Measurements from ENCODE around the gene NEIL1. TPM values are rescaled to one million over a fixed set of nuclear protein-coding genes. Genes with fewer than 3 reads are reported as not detected.

The NEIL1 gene
- total and polyA plus RNA-seq, 2 donors (not counting 1 experiment from before 2014, with no cell fraction given), result 0.68 to 6.3 TPM

DNA sequence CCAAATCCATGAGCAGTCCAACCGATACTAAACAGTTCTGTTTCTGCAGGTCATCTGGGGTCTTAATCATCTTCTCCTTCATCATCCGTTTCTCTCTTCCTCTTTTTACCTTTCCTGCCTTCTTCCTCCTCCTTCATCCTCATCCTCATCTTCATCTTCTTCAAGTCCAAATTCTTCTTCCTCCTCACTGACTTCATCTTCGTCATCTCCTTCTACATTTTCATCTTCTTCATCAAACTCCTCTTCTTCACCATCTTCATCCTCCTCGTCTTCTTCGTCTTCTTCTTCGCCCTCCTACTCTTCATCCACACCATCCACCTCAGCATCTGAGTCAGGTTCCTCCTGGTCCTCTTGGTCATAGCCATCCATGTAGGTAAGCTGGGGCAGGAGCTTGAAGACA is 25.1 kb upstream of the NEIL1 start:
- H3K4me2 ChIP-seq (ENCODE audit: extremely low read depth, insufficient read depth, low read length), result no peak overlapping the region
- H2AFZ ChIP-seq (ENCODE audit: low read length), result no peak overlapping the region
- no peak for TF ChIP-seq EZH2 (IDR thresholded peaks at IDR 0.05; ENCODE audit: low read length, missing control alignments)
- TF ChIP-seq, protein P1, sequence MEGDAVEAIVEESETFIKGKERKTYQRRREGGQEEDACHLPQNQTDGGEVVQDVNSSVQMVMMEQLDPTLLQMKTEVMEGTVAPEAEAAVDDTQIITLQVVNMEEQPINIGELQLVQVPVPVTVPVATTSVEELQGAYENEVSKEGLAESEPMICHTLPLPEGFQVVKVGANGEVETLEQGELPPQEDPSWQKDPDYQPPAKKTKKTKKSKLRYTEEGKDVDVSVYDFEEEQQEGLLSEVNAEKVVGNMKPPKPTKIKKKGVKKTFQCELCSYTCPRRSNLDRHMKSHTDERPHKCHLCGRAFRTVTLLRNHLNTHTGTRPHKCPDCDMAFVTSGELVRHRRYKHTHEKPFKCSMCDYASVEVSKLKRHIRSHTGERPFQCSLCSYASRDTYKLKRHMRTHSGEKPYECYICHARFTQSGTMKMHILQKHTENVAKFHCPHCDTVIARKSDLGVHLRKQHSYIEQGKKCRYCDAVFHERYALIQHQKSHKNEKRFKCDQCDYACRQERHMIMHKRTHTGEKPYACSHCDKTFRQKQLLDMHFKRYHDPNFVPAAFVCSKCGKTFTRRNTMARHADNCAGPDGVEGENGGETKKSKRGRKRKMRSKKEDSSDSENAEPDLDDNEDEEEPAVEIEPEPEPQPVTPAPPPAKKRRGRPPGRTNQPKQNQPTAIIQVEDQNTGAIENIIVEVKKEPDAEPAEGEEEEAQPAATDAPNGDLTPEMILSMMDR (conservative IDR thresholded peaks at IDR 0.05 in 1 of 2, IDR thresholded peaks at IDR 0.05 in 1 of 2; ENCODE audit: low read depth in 1 of 2, low read length in 2 of 2), result no peak
- no peaks in the 10 kb centered on the region for H3K36me3 ChIP-seq (ENCODE audit: control insufficient read depth, insufficient read depth, low read length)
- H4K20me1 ChIP-seq (ENCODE audit: control insufficient read depth, extremely low read depth, insufficient read depth, low read length), result no peaks in the 10 kb centered on the region
- H3K27ac ChIP-seq (ENCODE audit: insufficient read depth, low read length), result no peak overlapping the region
- peaks cover 7% of the 10 kb centered on the region for H3K27me3 ChIP-seq (ENCODE audit: control insufficient read depth, insufficient read depth, low read length)
- no peak for DNase-seq (ENCODE audit: low read depth in 2 of 2)
- H3K9me3 ChIP-seq (ENCODE audit: control insufficient read depth, insufficient read depth, low read depth, low read length), result no peaks in the 10 kb centered on the region
- H3K4me1 ChIP-seq (ENCODE audit: control insufficient read depth, extremely low read depth, insufficient read depth, low read length), result no peaks in the 10 kb centered on the region
- no peaks in the 10 kb centered on the region for H3K79me2 ChIP-seq (ENCODE audit: control insufficient read depth, insufficient read depth, low read length)
- H3K4me3 ChIP-seq (replicated peaks in 1 of 4; ENCODE audit: control extremely low read depth in 1 of 4, insufficient read depth in 1 of 4, low read depth in 3 of 4, low read length in 4 of 4), result no peak overlapping the region
- no peak overlapping the region for H3K9ac ChIP-seq (ENCODE audit: insufficient read depth, low read length)

DNA sequence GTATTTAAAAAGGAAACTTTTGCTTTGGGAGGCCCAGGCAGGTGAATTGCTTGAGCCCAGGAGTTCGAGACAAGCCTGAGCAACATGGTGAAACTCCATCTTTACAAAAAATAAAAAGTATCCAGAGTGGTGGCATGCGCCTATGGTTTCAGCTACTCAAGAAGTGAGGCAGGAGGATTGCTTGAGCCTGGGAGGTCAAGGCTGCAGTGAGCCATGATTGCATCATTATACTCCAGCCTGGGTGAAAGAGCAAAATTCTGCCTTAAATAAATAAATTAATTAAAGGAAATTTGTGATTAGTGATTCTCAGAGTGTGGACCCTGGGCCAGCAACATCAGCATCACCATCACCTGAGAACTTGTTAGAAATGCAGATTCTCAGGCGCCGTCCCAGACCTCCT is 20.9 kb upstream of the NEIL1 start:
- H3K27ac ChIP-seq (ENCODE audit: insufficient read depth, low read length), result no peak overlapping the region
- no peaks in the 10 kb centered on the region for H3K4me1 ChIP-seq (ENCODE audit: control insufficient read depth, extremely low read depth, insufficient read depth, low read length)
- no peaks in the 10 kb centered on the region for H3K36me3 ChIP-seq (ENCODE audit: control insufficient read depth, insufficient read depth, low read length)
- H3K79me2 ChIP-seq (ENCODE audit: control insufficient read depth, insufficient read depth, low read length), result no peaks in the 10 kb centered on the region
- H3K4me2 ChIP-seq (ENCODE audit: extremely low read depth, insufficient read depth, low read length), result no peak overlapping the region
- H3K4me3 ChIP-seq (replicated peaks in 1 of 4; ENCODE audit: control extremely low read depth in 1 of 4, insufficient read depth in 1 of 4, low read depth in 3 of 4, low read length in 4 of 4), result no peak overlapping the region
- no peaks in the 10 kb centered on the region for H4K20me1 ChIP-seq (ENCODE audit: control insufficient read depth, extremely low read depth, insufficient read depth, low read length)
- H3K9ac ChIP-seq (ENCODE audit: insufficient read depth, low read length), result no peak overlapping the region
- TF ChIP-seq EZH2 (IDR thresholded peaks at IDR 0.05; ENCODE audit: low read length, missing control alignments), result no peak
- TF ChIP-seq, protein P1 (conservative IDR thresholded peaks at IDR 0.05 in 1 of 2, IDR thresholded peaks at IDR 0.05 in 1 of 2; ENCODE audit: low read depth in 1 of 2, low read length in 2 of 2), result no peak
- no peaks in the 10 kb centered on the region for H3K9me3 ChIP-seq (ENCODE audit: control insufficient read depth, insufficient read depth, low read depth, low read length)
- no peak overlapping the region for H2AFZ ChIP-seq (ENCODE audit: low read length)
- no peak for DNase-seq (ENCODE audit: low read depth in 2 of 2)
- peaks cover 7% of the 10 kb centered on the region for H3K27me3 ChIP-seq (ENCODE audit: control insufficient read depth, insufficient read depth, low read length)

DNA sequence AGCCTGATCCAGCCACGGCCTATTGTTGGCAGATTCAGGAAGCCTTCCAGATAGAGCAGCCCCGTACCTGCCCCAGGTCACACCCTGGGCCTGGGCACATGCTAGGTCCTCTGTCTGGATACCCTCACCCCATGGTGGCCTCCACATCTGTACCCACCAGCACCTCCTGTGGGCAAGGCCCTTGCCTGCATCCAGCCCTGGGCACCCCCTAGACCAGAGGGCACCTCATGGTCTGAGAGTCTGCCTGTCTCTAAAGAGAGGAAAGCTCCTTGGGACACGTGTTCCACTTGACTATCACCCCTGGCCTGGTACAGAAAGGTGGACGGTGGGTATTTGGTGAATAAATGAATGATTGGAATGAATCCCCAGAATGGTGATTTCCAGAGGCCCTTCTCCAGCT is 19.8 kb upstream of the NEIL1 start:
- Histone ChIP-seq H3K27me3 (ENCODE audit: control insufficient read depth, insufficient read depth, low read length) (peaks cover 4% of the 10 kb centered on the region), H3K27ac (ENCODE audit: insufficient read depth, low read length) (no peak overlapping the region)

More for the DNA sequence above, 19.8 kb upstream of the NEIL1 start:
- H3K9ac ChIP-seq (ENCODE audit: insufficient read depth, low read length), result no peak overlapping the region
- no peaks in the 10 kb centered on the region for H3K79me2 ChIP-seq (ENCODE audit: control insufficient read depth, insufficient read depth, low read length)
- no peaks in the 10 kb centered on the region for H3K36me3 ChIP-seq (ENCODE audit: control insufficient read depth, insufficient read depth, low read length)
- no peak for DNase-seq (ENCODE audit: low read depth in 2 of 2)
- no peaks in the 10 kb centered on the region for H3K4me1 ChIP-seq (ENCODE audit: control insufficient read depth, extremely low read depth, insufficient read depth, low read length)
- TF ChIP-seq, protein P1 (conservative IDR thresholded peaks at IDR 0.05 in 1 of 2, IDR thresholded peaks at IDR 0.05 in 1 of 2; ENCODE audit: low read depth in 1 of 2, low read length in 2 of 2), result no peak
- TF ChIP-seq EZH2 (IDR thresholded peaks at IDR 0.05; ENCODE audit: low read length, missing control alignments), result no peak
- H4K20me1 ChIP-seq (ENCODE audit: control insufficient read depth, extremely low read depth, insufficient read depth, low read length), result no peaks in the 10 kb centered on the region
- H3K4me2 ChIP-seq (ENCODE audit: extremely low read depth, insufficient read depth, low read length), result no peak overlapping the region
- no peak overlapping the region for H3K4me3 ChIP-seq (replicated peaks in 1 of 4; ENCODE audit: control extremely low read depth in 1 of 4, insufficient read depth in 1 of 4, low read depth in 3 of 4, low read length in 4 of 4)
- H3K9me3 ChIP-seq (ENCODE audit: control insufficient read depth, insufficient read depth, low read depth, low read length), result no peaks in the 10 kb centered on the region
- no peak overlapping the region for H2AFZ ChIP-seq (ENCODE audit: low read length)

Data from fibroblast of lung (primary cell).